H9 (cell line): ENCODE data around the gene B4GALNT1. TPM values are rescaled to one million over a fixed set of nuclear protein-coding genes. Genes with fewer than 3 reads are reported as not detected.

Source experiments
- DNase-seq: peaks from one replicate; pipeline ENCODE4 v3.0.0-alpha.2; 2017
- H2AFZ ChIP-seq: one replicate; pipeline ENCODE4 v1.6.1; 2013; ENCODE audit warnings: mild to moderate bottlenecking, low read length, control low read depth, moderate library complexity
- H2AK5ac ChIP-seq: 2 replicates; pipeline ENCODE4 v1.6.1; 2013; ENCODE audit warnings: low read length, control low read depth, mixed read lengths; ENCODE audit not compliant: insufficient read length
- H2BK120ac ChIP-seq: one replicate; pipeline ENCODE4 v1.6.1; 2013; ENCODE audit warnings: low read depth, mild to moderate bottlenecking, low read length, control low read depth, inconsistent platforms; ENCODE audit not compliant: poor library complexity, severe bottlenecking
- H2BK12ac ChIP-seq: 2 replicates; pipeline ENCODE4 v1.6.1; 2013; ENCODE audit warnings: low read length, control low read depth, mixed read lengths, low read depth; ENCODE audit not compliant: insufficient read length
- H2BK15ac ChIP-seq: 2 replicates; pipeline ENCODE4 v1.6.1; 2013; ENCODE audit warnings: low read depth, low read length, control low read depth
- H2BK20ac ChIP-seq: one replicate; pipeline ENCODE4 v1.6.1; 2013; ENCODE audit warnings: low read depth, mild to moderate bottlenecking, low read length, control low read depth, inconsistent platforms; ENCODE audit not compliant: poor library complexity, severe bottlenecking
- H2BK5ac ChIP-seq: 2 replicates; pipeline ENCODE4 v1.6.1; 2013; ENCODE audit warnings: low read length, control low read depth, mixed read lengths; ENCODE audit not compliant: insufficient read length
- H3K14ac ChIP-seq: 2 replicates; pipeline ENCODE4 v1.6.1; 2013; ENCODE audit warnings: low read length, control low read depth; ENCODE audit not compliant: insufficient read depth
- H3K18ac ChIP-seq: 2 replicates; pipeline ENCODE4 v1.6.1; 2013; ENCODE audit warnings: low read depth, mild to moderate bottlenecking, mixed read lengths, low read length, control low read depth; ENCODE audit not compliant: insufficient read length
- H3K23ac ChIP-seq: 2 replicates; pipeline ENCODE4 v1.6.1; 2013; ENCODE audit warnings: low read length, control low read depth, mixed read lengths, low read depth; ENCODE audit not compliant: insufficient read length
- H3K23me2 ChIP-seq: 2 replicates; pipeline ENCODE4 v1.6.1; 2013; ENCODE audit warnings: low read depth, mild to moderate bottlenecking, mixed read lengths, low read length, control low read depth; ENCODE audit not compliant: insufficient read length, poor library complexity, severe bottlenecking
- H3K27ac ChIP-seq: 2 replicates; pipeline ENCODE4 v1.5.1; 2013; ENCODE audit warnings: low read length, control low read depth, mixed read lengths, low read depth; ENCODE audit not compliant: insufficient read length
- H3K27me3 ChIP-seq: 2 replicates; pipeline ENCODE4 v1.6.1; 2013; ENCODE audit warnings: low read length, control low read depth, inconsistent platforms; ENCODE audit not compliant: insufficient read depth
- H3K4ac ChIP-seq: 2 replicates; pipeline ENCODE4 v1.6.1; 2013; ENCODE audit warnings: low read depth, mild to moderate bottlenecking, control low read depth, inconsistent platforms, low read length, moderate library complexity
- H3K4me1 ChIP-seq: 2 replicates; pipeline ENCODE4 v1.6.1; 2013; ENCODE audit warnings: low read length, control low read depth, inconsistent platforms; ENCODE audit not compliant: insufficient read depth
- H3K4me2 ChIP-seq: 2 replicates; pipeline ENCODE4 v1.6.1; 2013; ENCODE audit warnings: low read length, control low read depth, mixed read lengths; ENCODE audit not compliant: insufficient read length, insufficient read depth
- H3K56ac ChIP-seq: 2 replicates; pipeline ENCODE4 v1.6.1; 2013; ENCODE audit warnings: low read depth, mild to moderate bottlenecking, mixed read lengths, low read length, control low read depth; ENCODE audit not compliant: insufficient read length
- H3K79me1 ChIP-seq: 2 replicates; pipeline ENCODE4 v1.6.1; 2013; ENCODE audit warnings: low read depth, mild to moderate bottlenecking, moderate library complexity, low read length, control low read depth, inconsistent platforms; ENCODE audit not compliant: insufficient read depth, poor library complexity, severe bottlenecking
- H3K79me2 ChIP-seq: 2 replicates; pipeline ENCODE4 v1.6.1; 2013; ENCODE audit warnings: low read length, control low read depth, inconsistent platforms; ENCODE audit not compliant: insufficient read depth
- H3K9ac ChIP-seq: 2 replicates; pipeline ENCODE4 v1.6.1; 2013; ENCODE audit warnings: low read length, control low read depth, mixed read lengths; ENCODE audit not compliant: insufficient read length; ENCODE audit errors: extremely low read depth
- H3K9me3 ChIP-seq: one replicate; pipeline ENCODE4 v1.6.1; 2013; ENCODE audit warnings: low read depth, low read length, inconsistent platforms; ENCODE audit not compliant: control insufficient read depth
- H3T11ph ChIP-seq: one replicate; pipeline ENCODE4 v1.6.1; 2013; ENCODE audit warnings: mild to moderate bottlenecking, low read length, control low read depth, inconsistent platforms
- H4K20me1 ChIP-seq: one replicate; pipeline ENCODE4 v1.6.1; 2013; ENCODE audit not compliant: control insufficient read depth, insufficient read length, insufficient read depth
- H4K5ac ChIP-seq: 2 replicates; pipeline ENCODE4 v1.6.1; 2013; ENCODE audit warnings: low read depth, mild to moderate bottlenecking, mixed read lengths, low read length, control low read depth; ENCODE audit not compliant: insufficient read length
- H4K8ac ChIP-seq: replicated peaks from 2 replicates; pipeline ENCODE4 v1.6.1; 2013; ENCODE audit warnings: low read length, control low read depth, mixed read lengths, low read depth; ENCODE audit not compliant: insufficient read length
- H4K91ac ChIP-seq: 2 replicates; pipeline ENCODE4 v1.6.1; 2013; ENCODE audit warnings: low read depth, mild to moderate bottlenecking, moderate library complexity, mixed read lengths, low read length, control low read depth; ENCODE audit not compliant: insufficient read length
- H3K27ac Mint-ChIP-seq, 3 experiments: 2 replicates in 2 of 3; 3 replicates in 1 of 3; pipeline ENCODE4 v1.8.0; 2020 to 2021; ENCODE audit warnings: mixed read lengths in 3 of 3, mild to moderate bottlenecking in 1 of 3, moderate library complexity in 1 of 3
- H3K27me3 Mint-ChIP-seq: 2 replicates; pipeline ENCODE4 v1.8.0; 2021; ENCODE audit warnings: low read depth, mild to moderate bottlenecking, moderate library complexity, mixed read lengths
- H3K36me3 Mint-ChIP-seq, 3 experiments: 2 replicates in 2 of 3; 3 replicates in 1 of 3; pipeline ENCODE4 v1.8.0; 2020 to 2021; ENCODE audit warnings: low read depth in 3 of 3, mixed read lengths in 3 of 3; ENCODE audit not compliant: insufficient read depth in 1 of 3
- H3K4me1 Mint-ChIP-seq, 2 experiments: 2 replicates each; pipeline ENCODE4 v1.8.0; 2020; ENCODE audit warnings: mixed read lengths in 2 of 2
- H3K4me3 Mint-ChIP-seq, 2 experiments: 2 replicates in 1 of 2; 3 replicates in 1 of 2; pipeline ENCODE4 v1.8.0; 2020 to 2021; ENCODE audit warnings: mild to moderate bottlenecking in 2 of 2, mixed read lengths in 2 of 2, moderate library complexity in 1 of 2
- H3K9me3 Mint-ChIP-seq, 2 experiments: 2 replicates in 1 of 2; 3 replicates in 1 of 2; pipeline ENCODE4 v1.8.0; 2020; ENCODE audit warnings: mild to moderate bottlenecking in 2 of 2, mixed read lengths in 2 of 2, moderate library complexity in 1 of 2
- WGBS: extraction: QIAGEN DNeasy Blood & Tissue Kit; methylation state at CpG from one replicate; pipeline ENCODE4 v1.1.7; 2013; ENCODE audit warnings: missing lambda C conversion rate, low lambda C conversion rate, mixed read lengths; ENCODE audit not compliant: insufficient read length; ENCODE audit errors: extremely low coverage; 5-methylcytosine and 5-hydroxymethylcytosine counted together
- total RNA-seq: library from RNA; stranded (reverse); gene quantifications from 2 replicates; pipeline ENCODE4 v1.2.1, GENCODE V29; 2021
- TF ChIP-seq, protein P1 (sequence below): fragments of 200-600 bp; sonication (generic); conservative IDR thresholded peaks from 3 replicates; pipeline ENCODE4 v1.8.0; 2021; ENCODE audit warnings: antibody characterized with exemption, mild to moderate bottlenecking

B4GALNT1 gene
- total RNA-seq, 1 experiment from 2014 or later: 2.3 TPM

DNA sequence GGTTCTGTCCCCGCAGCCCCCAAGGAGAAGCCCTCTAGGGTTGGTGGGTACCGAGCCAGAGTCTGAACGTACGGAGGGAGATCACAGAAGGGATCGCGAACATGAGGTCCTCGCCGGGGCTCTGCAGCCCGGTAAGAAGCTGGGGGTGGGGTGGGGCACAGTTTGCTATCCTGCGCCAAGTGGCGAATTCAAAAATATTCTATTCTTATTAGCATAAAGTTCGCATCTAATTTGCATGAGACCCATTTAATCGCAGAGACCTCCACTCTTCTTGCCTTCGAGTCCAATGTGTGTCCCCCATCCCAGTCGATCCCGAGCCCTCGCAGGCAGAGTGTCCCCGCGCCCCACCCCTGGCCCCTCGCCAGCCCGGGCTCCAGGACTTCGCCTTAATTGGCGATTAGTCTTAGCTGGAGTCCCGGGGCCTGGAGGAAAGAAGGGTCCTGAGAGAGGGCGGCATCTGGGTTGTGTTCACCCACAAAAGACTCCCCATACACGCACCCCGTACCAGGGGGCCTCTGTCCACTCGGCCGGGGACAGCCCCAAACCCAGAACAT lies 22.4 kb downstream of the B4GALNT1 start:
- Histone ChIP-seq H3K27me3 (peaks cover 2% of the 10 kb centered on the region; the same call in 1 of the 2 replicates), H3K56ac (no peak overlapping the region), H4K91ac (no peak overlapping the region), H2BK12ac (no peak overlapping the region), H3K27ac (no peak overlapping the region), H3K79me2 (no peaks in the 10 kb centered on the region), H2BK5ac (no peak overlapping the region), H3K23me2 (peaks cover 23% of the 10 kb centered on the region), H3K4ac (no peak overlapping the region), H3K14ac (no peak overlapping the region), H2BK120ac (no peak overlapping the region), H3K18ac (no peak overlapping the region), H4K5ac (no peak overlapping the region), H3K79me1 (no peaks in the 10 kb centered on the region), H2BK20ac (no peak overlapping the region), H3K9ac (no peak overlapping the region), H4K20me1 (no peaks in the 10 kb centered on the region), H2BK15ac (no peak overlapping the region), H4K8ac (no peak overlapping the region), H2AFZ (no peak overlapping the region), H3K9me3 (no peaks in the 10 kb centered on the region), H3K4me2 (peak overlapping the region; percentile 89), H3K23ac (no peak overlapping the region), H3T11ph (no peak overlapping the region), H3K4me1 (no peaks in the 10 kb centered on the region; the same call in 1 of the 2 replicates), H2AK5ac (no peak overlapping the region)
- Mint-ChIP-seq H3K27me3 (peaks cover 15% of the 10 kb centered on the region), H3K36me3 (peaks cover 13 to 33% (median 31%) of the 10 kb centered on the region in 3 experiments), H3K27ac (no peak overlapping the region), H3K9me3 (no peaks in the 10 kb centered on the region; a peak in 1 of 5 replicates), H3K4me3 (peak overlapping the region; percentile 76 to 92), H3K4me1 (peaks cover 32 to 36% of the 10 kb centered on the region in 2 experiments)
- TF ChIP-seq, protein P1, sequence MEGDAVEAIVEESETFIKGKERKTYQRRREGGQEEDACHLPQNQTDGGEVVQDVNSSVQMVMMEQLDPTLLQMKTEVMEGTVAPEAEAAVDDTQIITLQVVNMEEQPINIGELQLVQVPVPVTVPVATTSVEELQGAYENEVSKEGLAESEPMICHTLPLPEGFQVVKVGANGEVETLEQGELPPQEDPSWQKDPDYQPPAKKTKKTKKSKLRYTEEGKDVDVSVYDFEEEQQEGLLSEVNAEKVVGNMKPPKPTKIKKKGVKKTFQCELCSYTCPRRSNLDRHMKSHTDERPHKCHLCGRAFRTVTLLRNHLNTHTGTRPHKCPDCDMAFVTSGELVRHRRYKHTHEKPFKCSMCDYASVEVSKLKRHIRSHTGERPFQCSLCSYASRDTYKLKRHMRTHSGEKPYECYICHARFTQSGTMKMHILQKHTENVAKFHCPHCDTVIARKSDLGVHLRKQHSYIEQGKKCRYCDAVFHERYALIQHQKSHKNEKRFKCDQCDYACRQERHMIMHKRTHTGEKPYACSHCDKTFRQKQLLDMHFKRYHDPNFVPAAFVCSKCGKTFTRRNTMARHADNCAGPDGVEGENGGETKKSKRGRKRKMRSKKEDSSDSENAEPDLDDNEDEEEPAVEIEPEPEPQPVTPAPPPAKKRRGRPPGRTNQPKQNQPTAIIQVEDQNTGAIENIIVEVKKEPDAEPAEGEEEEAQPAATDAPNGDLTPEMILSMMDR: no peak
- DNase-seq: no peak
- no CpG with 5 or more reads among the region's 29 CpGs for WGBS
